Ascending aorta (tissue), 2 donors: ENCODE measurements around the gene RNF220. TPM values are rescaled to one million over a fixed set of nuclear protein-coding genes. Genes with fewer than 3 reads are reported as not detected.

Experiments used
- DNase-seq, 2 donors: peaks; one replicate each; pipeline ENCODE4 v3.0.0-alpha.2; 2019; ENCODE audit warnings: low spot score in 2 of 2
- H3K27ac ChIP-seq, 2 donors: fragments of 200-600 bp; sonication (generic); one replicate each; pipeline ENCODE4 v1.5.1; 2016 to 2017; ENCODE audit warnings: mild to moderate bottlenecking in 1 of 2
- H3K27me3 ChIP-seq: fragments of 200-600 bp; sonication (generic); one replicate; pipeline ENCODE4 v1.5.1; 2017
- H3K36me3 ChIP-seq, 2 donors: fragments of 200-600 bp; sonication (generic); one replicate each; pipeline ENCODE4 v1.5.1; 2016
- H3K4me1 ChIP-seq, 2 donors: fragments of 200-600 bp; sonication (generic); one replicate each; pipeline ENCODE4 v1.5.1; 2016 to 2017; ENCODE audit warnings: mild to moderate bottlenecking in 1 of 2
- H3K4me3 ChIP-seq, 2 donors: fragments of 200-600 bp; sonication (generic); one replicate each; pipeline ENCODE4 v1.5.1; 2016 to 2017; ENCODE audit warnings: mild to moderate bottlenecking in 1 of 2
- H3K9me3 ChIP-seq, 2 donors: fragments of 200-600 bp; sonication (generic); one replicate each; pipeline ENCODE4 v1.5.1; 2016
- intact Hi-C: fragments of 100-400 bp; cut with DNase I; formaldehyde crosslinking; loops from one replicate; pipeline ENCODE4 v1.15.1; 2023
- total RNA-seq: library from RNA; depleted of rRNA; stranded (reverse); fragments of >200 nt; gene quantifications from one replicate; pipeline ENCODE4 v1.1.0, GENCODE V29; 2016
- TF ChIP-seq, protein P1 (sequence below), 3 experiments: fragments of 200-600 bp in 2 of 3; fragments of 450-650 bp in 1 of 3; sonication (generic) in 2 of 3; IDR thresholded peaks; one replicate each; pipeline ENCODE4 v1.5.1; 2016 to 2019; ENCODE audit warnings: antibody characterized with exemption in 3 of 3, mild to moderate bottlenecking in 1 of 3, moderate library complexity in 1 of 3

Gene RNF220
- total RNA-seq, 1 donor from 2014 or later: 54.8 TPM

DNA sequence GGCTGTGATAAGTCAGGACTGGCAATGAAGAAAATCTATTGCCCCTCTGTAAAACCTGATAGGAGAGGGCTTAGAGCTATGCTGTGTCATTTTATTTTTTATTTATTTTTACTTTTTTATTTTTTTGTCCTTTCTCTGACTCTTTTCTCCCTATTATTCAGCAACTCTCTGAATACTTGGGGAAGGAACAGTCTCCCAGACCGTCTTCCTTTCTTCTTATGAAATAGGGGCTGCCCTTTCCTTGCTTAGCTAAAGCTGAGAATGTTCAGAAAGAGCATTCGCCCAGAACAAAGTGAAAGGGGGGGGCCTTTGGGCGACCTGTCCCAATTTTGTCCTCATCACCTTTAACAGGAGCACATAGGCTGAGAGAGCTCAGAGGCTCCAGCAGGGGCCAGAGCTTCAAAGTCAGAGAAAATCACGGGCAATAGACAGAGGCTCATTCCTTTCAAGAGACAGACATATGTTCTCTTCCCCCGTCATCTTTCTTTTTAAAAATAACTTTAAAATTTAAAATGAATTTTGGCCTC is 80.9 kb downstream of the RNF220 start:
- intact Hi-C loops: no loop called here
- no peak for DNase-seq
- Histone ChIP-seq H3K27me3 (no peaks in the 10 kb centered on the region), H3K9me3 (no peaks in the 10 kb centered on the region), H3K4me1 (peaks cover 0 to 26% of the 10 kb centered on the region in 2 donors), H3K27ac (peak overlapping the region; percentile 82 to 87), H3K4me3 (peak overlapping the region in 1 of 2 donors; percentile 12), H3K36me3 (no peaks in the 10 kb centered on the region)
- TF ChIP-seq, protein P1, sequence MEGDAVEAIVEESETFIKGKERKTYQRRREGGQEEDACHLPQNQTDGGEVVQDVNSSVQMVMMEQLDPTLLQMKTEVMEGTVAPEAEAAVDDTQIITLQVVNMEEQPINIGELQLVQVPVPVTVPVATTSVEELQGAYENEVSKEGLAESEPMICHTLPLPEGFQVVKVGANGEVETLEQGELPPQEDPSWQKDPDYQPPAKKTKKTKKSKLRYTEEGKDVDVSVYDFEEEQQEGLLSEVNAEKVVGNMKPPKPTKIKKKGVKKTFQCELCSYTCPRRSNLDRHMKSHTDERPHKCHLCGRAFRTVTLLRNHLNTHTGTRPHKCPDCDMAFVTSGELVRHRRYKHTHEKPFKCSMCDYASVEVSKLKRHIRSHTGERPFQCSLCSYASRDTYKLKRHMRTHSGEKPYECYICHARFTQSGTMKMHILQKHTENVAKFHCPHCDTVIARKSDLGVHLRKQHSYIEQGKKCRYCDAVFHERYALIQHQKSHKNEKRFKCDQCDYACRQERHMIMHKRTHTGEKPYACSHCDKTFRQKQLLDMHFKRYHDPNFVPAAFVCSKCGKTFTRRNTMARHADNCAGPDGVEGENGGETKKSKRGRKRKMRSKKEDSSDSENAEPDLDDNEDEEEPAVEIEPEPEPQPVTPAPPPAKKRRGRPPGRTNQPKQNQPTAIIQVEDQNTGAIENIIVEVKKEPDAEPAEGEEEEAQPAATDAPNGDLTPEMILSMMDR (IDR thresholded peaks at IDR 0.05): no peak

DNA sequence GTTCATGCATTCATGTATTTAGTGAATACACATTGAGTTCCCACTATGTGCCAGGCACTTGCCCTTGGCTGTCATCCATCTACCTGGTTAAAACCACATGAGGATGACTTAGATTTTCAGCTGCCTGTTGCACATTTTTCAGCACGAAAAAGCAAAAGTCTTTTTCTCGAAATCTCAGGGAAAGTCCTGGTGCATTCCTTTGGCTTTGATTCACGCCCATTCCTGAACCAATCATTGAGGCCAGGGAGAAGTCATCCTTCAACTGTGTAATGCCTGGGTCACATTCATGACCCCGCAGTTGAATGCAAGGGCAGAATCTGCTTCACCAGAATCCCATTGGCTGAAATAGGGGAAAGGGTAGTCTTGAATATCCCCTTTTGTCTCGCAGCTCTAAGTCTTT is 84.4 kb downstream of the RNF220 start:
- intact Hi-C loops: no loop called here
- Histone ChIP-seq H3K4me3 (no peak overlapping the region), H3K27me3 (no peaks in the 10 kb centered on the region), H3K9me3 (no peaks in the 10 kb centered on the region), H3K4me1 (peaks cover 0 to 22% of the 10 kb centered on the region in 2 donors), H3K36me3 (no peaks in the 10 kb centered on the region), H3K27ac (no peak overlapping the region)
- DNase-seq: no peak
- TF ChIP-seq, protein P1 (IDR thresholded peaks at IDR 0.05): no peak

DNA sequence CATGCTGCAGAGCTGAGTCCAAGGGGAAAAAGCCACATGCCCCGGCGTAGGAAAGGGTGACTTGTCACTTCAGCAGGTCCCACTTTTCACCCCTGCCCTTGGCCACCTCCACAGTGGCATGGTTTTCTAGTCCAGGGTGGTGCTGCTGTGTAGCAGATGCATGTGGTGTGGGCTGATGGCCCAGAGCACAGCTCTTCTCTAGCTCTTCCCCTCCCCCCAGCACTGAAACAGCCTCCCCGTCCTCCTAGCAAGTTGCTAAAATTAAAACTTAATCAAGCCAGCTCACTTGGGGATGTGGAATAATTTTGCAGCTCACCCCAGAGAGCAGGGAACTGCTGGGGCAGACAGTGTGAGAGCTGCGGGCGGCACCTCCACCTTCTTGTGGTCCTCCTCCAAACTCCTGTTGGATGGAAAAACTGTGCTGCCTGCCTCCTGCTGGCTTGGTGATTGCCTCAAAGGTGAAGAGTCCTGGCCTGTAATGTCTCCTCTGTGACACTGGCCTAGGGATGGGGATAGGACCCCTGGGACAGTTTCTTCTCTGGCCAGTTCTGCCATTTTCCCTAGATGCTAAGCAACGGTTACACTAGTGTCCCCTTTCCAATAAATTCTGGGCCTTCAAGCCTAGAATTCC is 91.6 kb downstream of the RNF220 start:
- peaks cover 3% of the 10 kb centered on the region for H3K27me3 ChIP-seq
- intact Hi-C loops: no loop called here

DNA sequence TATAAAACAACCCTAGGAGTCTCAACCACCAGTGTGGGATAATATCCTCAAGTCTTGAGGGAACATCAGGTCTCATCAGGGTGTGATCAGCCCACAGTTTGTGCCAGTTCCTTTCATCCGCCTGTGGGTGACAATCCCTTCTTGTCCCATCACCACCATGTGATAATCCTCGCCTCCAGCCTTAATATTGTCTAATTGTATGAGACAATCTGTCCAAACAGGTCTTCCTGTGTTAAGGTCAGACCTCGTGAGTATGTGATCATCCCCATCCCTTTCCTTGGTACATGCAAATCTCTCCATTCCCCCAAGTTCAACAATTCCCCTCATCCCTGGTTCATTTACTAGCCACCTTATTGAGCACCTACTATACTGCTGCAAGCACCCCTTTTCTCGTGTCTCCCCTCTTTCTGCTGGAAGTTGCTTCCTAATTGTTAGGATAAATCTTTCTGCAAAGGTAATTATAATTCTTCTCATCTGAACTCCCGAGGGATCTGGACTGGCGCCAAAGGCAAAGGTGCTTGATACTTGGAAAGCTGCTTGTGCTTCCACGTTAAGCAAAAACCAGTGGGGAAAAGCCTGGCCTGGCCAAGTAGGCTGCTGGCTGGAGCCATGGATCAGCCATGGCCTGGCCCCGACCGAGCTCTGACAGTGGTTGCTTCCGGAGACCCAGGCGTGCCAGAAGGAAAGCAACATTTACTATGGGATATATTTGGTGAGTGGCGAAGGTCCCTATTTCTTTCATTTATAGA is 92.5 kb downstream of the RNF220 start:
- Histone ChIP-seq H3K9me3 (no peaks in the 10 kb centered on the region), H3K4me1 (peaks cover 0 to 6% of the 10 kb centered on the region in 2 donors), H3K27me3 (peaks cover 3% of the 10 kb centered on the region), H3K36me3 (no peaks in the 10 kb centered on the region), H3K27ac (no peak overlapping the region), H3K4me3 (no peak overlapping the region)
- intact Hi-C loops: no loop called here
- TF ChIP-seq, protein P1 (IDR thresholded peaks at IDR 0.05): no peak
- DNase-seq: no peak

More for the DNA sequence above, 91.6 kb downstream of the RNF220 start:
- H3K4me1 ChIP-seq: peaks cover 0 to 6% of the 10 kb centered on the region in 2 donors
- no peak overlapping the region for H3K27ac ChIP-seq
- TF ChIP-seq, protein P1 (IDR thresholded peaks at IDR 0.05): no peak
- H3K9me3 ChIP-seq: no peaks in the 10 kb centered on the region
- no peaks in the 10 kb centered on the region for H3K36me3 ChIP-seq
- H3K4me3 ChIP-seq: no peak overlapping the region
- DNase-seq: no peak

DNA sequence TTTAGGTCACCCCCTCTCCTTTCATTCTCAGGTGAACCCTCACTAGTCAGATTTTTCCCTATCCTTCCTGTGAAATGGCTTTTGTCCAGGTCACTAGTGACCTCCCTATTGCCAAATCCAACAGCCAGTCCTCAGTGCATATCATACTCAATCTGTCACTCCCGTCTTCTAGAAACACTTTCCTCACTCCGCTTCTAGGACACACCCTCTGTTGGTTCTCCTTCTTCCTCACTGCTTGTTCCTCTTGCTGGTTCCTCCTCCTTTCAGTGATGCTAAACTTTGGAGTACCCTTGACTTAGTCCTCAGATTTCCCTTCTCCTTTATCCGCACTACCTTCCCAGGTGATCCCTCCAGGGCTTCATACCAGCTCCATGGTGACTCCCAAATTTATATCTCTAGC is 94.3 kb downstream of the RNF220 start:
- H3K9me3 ChIP-seq: no peaks in the 10 kb centered on the region
- intact Hi-C loops: no loop called here
- peaks cover 0 to 6% of the 10 kb centered on the region in 2 donors for H3K4me1 ChIP-seq
- no peak for DNase-seq
- no peak overlapping the region for H3K27ac ChIP-seq
- peaks cover 3% of the 10 kb centered on the region for H3K27me3 ChIP-seq
- no peaks in the 10 kb centered on the region for H3K36me3 ChIP-seq
- TF ChIP-seq, protein P1 (IDR thresholded peaks at IDR 0.05): no peak
- no peak overlapping the region for H3K4me3 ChIP-seq
